Measurements from ENCODE around the gene ME3.

ME3 gene

DNA sequence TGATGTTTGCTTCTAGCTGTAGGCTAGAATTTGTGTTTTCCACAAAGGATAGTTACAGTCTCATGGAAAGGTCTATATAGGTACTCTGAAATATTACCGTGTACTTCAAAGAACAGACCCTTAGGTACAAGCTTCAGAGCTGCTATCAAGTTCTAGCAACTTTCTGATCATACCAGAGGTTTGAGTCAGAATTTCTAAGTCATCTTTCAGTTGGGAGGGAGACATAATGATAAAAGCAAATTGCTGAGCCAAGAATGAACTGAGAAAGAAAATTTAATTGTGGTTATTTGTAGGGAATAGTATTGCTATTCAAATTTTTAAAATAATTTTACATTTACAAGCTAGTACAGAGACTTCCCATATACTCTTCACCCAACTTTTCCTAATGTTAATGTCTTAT lies 19.9 kb upstream of the ME3 start:
- DNase-seq: peak; percentile 66

DNA sequence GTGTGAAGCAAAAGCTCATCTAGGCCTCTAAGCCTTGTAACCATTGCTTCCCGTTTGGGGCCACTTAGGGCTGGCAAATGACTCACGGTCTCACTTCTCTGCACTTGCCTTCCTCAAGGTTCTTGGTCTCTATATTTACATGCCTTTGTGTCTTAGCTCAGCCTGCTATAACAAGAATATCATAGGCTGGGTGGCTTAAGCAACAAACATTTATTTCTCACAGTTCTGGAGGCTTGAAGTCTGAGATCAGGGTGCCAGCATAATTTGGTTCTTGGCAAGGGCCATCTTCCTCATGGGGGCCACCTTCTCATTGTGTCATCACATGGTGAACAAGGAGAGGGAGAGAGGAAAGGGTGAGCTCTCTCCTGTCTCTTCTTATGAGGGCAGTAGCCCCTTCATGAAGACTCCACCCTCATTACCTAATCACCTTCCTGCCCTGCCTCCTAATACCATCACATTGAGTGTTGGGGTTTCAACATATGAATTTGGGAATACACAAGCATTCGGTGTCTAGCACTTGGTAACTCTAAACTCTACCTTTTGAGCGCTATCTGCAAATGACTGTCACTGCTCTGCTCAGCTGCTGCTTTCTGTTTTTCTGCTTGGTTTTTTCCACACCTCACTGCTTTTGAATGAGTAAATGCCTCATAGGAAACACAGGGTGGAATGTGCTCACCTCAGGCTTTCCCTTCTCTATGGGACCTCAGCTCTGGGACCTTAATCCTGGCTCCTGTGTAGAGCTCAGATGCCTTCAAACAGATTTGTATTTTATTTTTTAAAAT lies 16.2 kb upstream of the ME3 start:
- peak; percentile 89 for DNase-seq

DNA sequence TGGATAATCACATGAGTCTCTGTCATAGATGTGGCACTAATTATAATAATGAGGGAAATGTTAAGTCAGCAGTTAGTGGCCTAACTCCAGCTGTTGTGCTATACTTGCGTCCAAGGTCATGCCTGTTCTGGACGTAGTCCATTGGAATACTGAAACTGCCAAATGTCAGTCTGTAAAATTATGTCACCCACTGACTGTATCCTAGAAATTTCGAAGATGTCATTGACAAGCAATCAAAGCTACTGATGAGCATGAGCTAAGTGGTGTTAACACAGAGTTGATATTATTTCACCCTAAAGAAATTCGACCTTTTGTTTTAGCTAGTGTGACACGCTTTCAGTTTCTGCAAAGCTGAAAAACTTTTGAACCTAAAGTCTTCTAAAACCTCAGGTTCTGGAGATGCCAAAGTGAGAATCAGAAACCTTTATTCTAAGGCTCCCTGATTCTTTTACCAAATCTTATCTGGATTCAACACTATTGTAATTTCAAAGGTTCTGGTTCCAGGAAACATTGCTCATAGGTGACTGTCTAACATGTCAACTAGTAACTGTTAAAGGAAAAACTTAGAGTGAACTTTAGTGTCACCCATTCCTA lies 14.9 kb upstream of the ME3 start:
- DNase-seq: no peak

DNA sequence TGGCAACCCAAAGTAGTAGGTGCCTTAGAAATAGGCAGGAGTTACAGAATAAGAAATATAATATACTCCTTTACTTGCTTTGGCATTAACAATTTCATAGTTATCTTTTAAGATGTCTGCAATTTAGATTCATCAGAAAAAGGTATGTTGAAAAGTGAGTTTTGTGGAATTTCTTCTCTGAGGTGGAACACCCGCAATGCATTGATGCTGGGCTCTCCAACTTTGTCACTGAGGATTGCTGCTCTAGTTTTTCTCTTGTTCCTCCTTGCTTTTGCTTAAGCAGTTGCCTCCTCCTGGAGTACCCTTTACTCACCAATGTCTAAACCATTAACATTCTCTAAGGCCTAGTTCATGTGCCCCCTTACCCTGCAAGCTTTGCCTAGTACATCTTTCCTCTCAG lies 14.1 kb upstream of the ME3 start:
- DNase-seq: no peak

DNA sequence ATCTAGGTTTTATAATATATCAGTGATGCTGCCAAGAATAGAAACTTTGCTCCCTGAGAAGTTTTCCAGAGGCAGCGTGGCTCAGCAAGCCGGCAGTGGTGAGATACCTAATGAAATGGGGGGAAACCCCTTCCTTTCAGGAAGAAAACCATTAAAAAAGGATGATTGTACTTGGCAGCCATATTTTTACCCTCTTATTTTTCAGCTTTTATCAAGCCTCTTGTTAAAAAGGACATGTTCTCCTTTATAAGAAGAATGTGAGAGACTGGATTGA lies 9.0 kb upstream of the ME3 start:
- DNase-seq: no peak

DNA sequence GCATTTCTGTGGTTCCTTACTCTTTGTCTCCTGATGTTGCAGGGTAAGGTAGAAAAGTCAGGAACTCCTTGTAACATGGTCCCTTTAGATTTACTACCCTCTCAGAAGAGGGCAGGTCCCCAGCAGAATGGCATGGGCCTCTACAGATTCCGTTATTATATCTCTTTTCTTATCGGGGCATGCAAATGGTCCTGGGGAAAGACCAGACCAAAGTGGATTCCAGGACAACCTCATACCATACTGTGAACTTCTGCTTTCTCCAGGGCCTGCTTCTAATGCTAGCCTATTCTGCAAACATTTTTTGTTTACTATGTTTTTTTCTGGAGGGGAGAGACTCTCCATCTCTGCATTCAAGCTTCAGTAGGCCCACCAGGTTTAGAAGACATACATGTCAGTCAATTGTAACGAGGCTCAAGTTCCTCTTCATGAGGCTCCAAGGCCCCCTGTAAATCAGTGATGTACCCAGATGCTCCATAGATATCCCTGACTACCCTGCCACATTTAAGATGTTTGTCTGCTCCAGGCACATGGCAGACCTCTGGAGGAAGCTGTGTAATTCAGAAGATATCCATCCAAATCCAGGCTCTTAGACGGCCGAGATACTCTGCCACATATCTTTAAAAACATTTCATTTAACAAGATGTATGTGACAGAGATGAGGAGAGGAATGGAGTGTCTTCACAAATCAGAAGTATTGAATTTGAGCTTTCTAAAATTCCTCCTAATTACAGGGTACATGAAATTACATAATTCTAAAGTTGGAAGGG lies 8.5 kb upstream of the ME3 start:
- no peak for DNase-seq

DNA sequence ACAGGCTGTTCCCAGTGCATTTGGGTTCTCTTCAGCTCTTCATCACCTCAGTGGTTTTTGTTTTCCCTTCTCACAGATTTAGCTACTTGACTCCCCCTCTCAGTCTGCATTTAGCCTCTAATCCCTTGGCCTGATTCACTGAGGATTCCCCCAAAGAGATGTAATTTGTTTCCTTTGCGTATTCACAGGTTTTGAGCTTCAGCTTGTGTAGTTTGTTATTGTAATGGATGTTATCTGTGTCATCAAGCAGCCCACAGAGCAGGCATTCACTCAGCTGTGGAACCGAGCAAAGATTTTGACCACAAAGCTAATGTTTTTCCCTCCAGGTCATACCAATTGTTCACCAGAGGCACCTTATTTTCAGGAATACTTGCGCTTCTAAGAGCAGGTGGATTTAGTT lies 6.4 kb upstream of the ME3 start:
- DNase-seq: peak; percentile 67

DNA sequence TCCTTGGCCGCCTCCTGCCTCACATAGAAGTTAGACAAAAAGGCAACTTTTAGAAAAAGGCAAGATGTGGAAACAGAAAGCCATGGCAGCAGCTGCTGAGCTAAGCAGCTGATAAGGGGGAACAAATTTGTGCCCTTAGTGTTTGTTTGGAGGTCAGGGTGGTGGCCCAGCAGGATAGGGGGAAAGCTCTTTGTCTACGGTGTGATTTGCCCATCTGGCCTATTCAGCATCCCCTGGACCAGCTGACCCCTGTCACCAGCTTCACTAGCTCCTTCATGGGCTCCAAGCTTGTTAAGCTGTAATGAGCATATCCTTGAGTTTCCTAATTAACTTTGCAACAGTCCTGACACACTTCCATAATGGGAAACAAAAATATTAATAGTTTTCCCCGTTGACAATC lies 5.9 kb upstream of the ME3 start:
- no peak for DNase-seq

DNA sequence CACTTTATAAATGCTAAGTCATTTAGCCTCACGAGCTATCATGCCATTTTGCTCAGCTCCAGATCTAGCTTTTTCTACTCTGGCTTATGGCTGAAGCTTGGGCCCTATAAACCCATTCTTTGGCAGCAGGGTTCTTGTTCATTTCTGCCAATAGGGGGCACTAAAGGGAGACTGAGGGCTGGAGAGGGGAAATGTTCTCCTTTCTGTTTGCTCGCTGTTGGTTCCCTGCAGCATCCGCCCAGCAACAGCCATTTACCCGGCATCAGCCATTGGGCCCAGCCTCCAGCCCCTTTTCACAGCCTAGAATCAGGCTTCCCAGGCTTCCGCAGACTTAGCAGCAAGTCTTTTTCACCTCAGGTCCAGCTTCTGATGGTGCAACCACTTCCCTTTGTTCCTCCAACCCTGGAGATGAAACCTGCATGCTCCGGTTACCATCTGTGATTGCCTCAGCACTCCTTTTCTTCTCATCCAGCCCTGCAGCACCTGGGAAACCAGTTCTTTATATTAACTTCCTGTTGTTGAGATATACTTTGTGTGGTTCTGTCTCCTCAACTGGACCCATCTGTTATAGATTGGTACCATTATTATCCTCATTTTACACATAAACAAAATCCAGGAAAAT lies 4.2 kb upstream of the ME3 start:
- DNase-seq: no peak

DNA sequence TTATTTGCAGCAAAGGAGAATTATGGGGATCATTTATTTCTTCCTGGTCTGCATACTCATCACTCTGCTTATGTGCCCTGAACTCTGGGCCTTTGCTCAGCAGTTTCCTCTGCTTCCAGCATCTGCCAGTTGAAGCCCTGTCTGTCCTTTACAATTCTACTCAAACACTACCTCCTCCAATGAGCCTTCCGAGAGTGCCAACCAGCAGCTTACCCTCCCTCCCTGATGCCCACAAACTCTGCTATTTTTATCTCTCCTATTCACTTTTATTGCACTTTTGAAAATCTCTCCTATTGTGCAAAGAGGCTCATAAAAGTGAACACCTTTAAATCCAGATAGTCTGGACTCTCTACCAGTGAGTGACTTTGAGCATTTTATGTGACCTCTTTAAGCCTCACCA lies 3.6 kb upstream of the ME3 start:
- DNase-seq: no peak

DNA sequence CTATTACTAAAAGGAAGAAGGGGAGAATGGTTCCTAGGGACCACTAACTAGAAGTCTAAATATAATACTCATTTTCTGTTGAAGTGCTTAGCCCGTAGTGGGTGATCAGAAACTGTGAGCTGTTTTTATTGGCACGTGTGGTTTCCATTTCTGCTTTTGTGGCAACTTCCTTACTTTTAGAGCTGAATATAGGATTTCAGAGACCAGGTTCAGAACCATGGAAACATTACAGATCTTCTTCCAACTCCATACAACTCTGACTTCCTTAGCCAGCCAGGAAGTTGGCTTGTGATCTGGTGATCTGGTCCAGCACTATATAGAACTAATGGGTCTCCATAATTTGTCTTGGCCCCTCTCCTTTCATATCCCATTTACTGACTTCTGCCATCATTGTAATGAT lies 2.6 kb upstream of the ME3 start:
- DNase-seq: no peak

DNA sequence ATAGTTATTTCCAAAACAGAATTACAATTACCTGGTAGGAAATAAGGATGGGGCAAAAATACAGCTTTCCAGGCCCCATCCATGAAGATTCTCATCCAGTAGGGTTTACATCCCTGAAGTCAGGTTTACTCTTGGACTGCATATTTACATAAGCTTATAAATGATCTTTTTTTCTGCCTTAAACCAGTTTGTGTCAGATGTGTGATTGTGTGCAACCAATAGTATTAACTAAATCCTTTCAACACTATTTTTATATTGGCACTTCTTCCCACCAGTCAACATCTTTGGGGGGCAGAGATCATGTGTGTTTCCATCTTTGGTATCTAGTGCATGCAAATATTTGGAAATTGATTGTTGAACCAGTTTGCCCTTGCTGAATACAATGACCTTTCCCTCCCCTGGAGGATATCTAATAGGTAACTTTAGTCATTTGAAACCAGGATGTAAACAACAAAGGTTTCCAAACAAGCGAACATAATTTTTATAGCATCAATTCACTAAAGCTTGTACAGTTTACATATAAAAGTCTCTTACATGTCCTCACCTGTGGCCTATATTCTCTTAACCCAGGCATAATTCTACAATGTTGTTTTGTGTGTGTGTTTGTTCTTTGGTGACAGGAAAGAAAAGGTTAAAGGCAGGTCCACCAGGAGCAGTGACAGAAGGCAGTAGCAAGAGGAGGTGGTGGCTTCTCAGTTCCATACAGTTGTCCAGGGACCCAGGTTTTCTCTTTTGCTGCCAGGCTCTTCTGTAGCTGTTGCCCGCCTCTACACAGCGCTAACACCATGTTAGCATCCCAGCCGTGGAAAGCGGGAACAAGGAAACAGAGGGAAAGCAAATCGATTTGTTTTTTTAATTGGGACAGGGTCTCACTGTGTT lies 1.7 kb upstream of the ME3 start:
- DNase-seq: no peak

DNA sequence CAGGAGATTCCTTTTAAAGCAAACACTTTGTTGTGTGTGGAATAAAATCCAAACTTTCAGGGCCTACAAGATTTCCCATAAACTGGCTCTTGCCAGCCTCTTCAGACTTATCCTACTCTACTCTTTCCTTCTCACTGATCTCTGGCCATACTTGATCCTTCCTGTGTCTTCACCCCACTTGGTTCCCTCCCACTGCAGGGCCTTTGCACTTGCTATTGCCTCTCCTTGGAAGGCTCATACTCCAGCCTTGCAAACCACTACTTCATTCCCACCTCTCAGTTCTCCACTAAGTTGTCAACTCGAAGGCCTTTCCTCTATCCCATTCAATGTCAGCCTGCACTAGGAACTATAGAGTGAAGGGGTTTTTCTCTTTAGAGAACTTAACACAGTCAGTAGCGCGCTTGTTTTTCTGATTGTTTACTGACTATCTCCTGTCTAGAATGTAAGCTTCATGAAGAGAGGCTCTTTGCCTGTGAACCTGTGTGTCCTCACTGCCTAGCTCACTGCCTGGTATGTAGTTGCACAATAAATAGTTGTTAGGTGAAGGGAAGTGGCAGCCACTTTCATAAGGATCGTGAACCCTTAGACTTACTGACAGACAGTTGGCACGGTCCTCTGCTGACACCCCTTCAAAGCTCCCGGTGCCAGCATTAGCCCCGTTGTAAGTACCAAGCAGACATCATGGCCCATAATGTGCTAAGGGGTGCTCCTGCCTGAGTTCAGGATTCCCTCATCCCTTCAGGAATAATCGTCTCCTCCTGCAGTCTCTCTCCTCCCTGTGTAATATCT lies 833 bp upstream of the ME3 start:
- no peak for DNase-seq

DNA sequence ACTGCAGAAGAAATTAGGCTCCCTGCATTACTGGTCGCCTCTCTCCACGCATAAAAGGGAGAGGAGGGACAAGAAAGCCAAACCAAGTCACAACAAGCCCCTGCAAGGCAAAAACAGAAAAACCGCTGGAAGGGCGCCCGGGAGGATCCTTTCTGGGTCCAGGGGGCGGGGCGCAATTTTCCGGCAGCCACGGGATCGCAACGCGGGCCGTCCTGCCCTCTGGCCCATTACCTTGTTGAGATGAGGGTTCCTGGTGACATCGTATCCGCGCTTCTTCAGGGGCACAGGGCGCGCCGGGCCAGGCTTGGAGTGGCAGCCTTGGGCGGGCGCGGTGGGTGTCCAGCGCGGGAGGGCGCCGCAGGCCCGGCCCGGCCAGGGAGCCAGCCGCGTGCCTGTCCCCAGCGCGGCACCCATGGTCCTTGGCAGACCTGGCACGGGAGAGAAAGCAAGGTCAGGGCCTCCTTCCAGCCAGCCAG lies 847 bp downstream of the ME3 start:
- peak; percentile 31 for DNase-seq

DNA sequence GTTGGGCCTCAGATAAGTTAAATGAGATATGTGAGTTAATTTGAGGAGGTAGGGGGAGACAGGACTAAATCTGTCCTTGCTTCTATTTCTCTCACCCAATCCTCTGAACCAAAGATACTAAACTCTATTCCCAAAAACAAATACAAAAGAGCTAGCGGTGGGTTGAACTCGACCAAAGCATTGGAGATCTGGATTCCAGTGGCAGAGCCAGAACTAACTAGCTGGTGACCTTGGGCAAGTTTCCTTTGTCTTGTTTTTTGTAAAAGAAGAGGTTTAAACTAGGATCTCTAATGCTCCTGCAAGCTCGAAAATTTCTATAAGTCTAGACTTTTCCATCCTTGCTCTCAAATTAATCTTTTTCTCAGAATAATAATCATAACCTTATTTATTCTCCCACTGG lies 1.5 kb downstream of the ME3 start:
- DNase-seq: no peak

DNA sequence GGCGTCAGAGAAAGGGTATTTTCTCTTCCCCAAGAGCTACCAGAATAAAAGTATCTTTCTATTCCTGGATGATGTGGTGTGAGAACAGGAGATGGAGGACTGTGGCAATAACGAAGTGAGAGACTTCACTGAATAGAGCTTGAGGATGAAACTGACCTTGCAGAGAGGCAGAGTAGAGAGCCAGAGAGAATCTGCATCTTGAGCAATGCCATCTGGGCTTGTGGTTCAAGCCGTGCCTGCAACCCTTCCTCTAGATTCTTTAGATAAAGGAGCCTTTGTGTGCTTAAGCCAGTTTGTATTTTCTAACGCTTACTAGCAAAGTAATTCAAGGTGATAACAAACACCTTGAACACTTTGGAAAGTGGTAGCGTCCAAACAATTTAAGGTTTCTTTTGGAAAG lies 2.2 kb downstream of the ME3 start:
- no peak for DNase-seq

DNA sequence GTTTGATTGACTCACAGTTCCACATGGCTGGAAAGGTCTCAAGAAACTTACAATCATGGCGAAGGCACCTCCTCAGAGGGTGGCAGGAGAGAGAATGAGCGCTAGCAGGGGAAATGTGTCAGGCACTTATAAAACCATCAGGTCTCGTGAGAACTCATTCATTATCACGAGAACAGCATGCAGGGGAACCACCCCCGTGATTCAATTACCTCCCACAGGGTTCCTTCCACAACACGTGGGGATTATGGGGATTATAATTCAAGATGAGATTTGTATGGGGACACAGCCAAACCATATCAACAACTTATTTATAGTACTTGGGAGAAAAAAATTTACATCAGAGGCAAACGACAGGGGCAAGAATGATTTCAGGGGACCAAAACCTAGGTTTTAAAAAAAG lies 3.0 kb downstream of the ME3 start:
- no peak for DNase-seq

DNA sequence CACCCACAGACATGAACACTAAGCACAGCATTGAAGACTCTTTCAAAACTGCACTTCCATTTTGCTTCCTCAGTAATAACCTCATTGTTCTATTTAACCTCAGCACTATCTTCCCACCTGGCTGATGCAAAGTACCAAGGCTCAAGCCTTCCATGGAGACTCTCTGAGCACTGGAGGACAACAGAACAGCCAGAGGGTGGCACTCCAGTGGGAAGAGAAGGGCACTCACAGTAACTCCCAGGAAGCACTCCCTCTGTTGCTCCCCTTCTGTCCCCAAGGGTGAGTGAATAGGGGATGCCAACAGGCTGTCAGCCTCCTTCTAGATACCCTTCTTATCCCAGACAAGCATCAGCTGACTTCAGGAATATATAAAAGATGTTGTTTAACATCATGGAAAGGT lies 3.5 kb downstream of the ME3 start:
- DNase-seq: no peak

DNA sequence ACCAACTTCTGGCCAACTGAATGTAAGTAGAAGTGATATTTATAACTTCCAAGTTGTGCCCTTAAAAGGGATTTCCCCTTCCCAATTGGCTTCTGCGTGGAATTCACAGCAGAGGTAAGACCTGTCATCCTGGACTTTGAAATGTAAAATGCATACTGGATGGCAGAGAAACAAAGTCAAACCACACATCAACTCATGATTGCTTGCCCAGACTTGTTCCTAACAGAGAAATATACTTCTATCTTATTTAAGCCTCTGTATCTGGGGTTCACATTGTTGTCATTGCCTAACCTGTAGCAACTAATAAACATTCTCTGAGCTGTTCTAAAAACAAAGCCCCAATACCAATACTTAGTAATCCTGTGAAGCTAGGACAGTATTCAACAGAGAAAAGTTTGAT lies 6.2 kb downstream of the ME3 start:
- no peak for DNase-seq

DNA sequence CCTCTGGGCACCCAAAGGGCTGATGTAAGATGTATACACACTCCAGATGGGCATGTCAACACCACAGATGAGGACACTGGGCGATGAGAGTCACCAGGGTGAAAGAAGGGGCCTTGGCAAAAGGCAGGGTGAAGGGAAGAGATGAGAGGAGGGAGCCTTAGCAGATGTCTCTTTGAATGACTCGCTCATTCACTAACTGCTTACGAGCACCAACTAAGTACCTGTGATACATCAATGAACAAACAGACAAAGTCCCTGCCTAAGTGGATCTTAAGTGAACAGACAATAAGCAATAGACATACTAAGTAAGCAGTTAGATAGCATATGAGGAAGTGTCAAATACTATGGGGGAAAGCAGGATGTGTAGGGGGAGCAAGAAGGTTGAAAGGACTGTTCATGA lies 7.5 kb downstream of the ME3 start:
- DNase-seq: no peak

DNA sequence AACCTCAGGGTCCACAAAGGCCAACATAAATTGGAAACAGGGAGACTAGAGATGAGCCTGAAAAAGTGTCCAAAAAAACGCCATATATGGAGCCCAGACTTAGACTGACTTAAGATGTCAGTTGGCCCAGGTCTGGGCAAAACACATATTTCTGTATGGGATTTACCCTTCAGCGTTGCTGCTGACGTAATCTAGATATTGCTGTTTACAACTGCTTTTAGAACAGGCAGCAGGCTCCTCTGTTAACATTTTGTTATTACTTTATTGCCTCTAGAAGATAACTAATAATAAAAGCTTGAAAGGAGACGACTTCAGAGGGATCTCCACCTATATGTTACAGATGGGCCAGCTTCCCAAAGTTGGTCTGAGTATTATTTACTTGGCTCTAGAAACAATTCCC lies 8.7 kb downstream of the ME3 start:
- DNase-seq: no peak

DNA sequence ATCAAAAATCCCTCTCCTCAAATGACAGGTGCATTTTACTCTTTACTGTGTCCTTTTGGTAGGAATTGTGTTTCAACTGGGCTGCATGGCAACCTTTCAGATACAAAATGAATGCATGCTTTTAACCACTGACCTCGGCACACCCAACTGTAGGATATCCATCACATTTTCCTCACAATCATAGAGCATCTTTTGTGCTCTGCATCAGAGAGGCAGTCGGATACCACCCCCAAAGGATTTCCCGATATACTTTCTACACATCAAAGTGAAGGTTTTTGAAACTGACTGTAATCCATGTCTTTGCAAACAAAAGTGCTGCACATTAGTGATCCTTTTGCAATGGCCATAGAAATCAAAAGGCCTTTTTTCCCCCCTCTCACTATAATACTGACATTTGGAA lies 9.1 kb downstream of the ME3 start:
- no peak for DNase-seq
